HepG2 (cell line): ENCODE data around the gene RPS8. TPM values are rescaled to one million over a fixed set of nuclear protein-coding genes. Genes with fewer than 3 reads are reported as not detected.

Source experiments
- DNMT3B ChIP-seq: conservative IDR thresholded peaks from 2 replicates; pipeline ENCODE4 v1.6.1; 2016; ENCODE audit warnings: missing biosample characterization, control low read depth
- GLI4 ChIP-seq: sonication (generic); formaldehyde crosslinking; IDR thresholded peaks from 2 replicates; pipeline ENCODE4 v1.5.1; 2020; ENCODE audit warnings: missing genetic modification reagents, mild to moderate bottlenecking, moderate library complexity, borderline replicate concordance
- GTF2F1 ChIP-seq: fragments of 150-350 bp; IDR thresholded peaks from 2 replicates; pipeline ENCODE4 v1.6.1; 2014; ENCODE audit warnings: low read length
- KLF9 ChIP-seq: IDR thresholded peaks from 2 replicates; pipeline ENCODE4 v1.6.1; 2016; ENCODE audit warnings: low read depth
- MIER2 ChIP-seq: IDR thresholded peaks from 2 replicates; pipeline ENCODE4 v1.6.1; 2016; ENCODE audit warnings: missing biosample characterization, missing genetic modification reagents
- NR2F1 ChIP-seq, 2 experiments: fragments of 450-650 bp in 1 of 2; formaldehyde crosslinking in 1 of 2; IDR thresholded peaks; 2 replicates each; pipeline versions ENCODE4 v1.5.0 to v1.6.1; 2016 to 2020; ENCODE audit warnings: mild to moderate bottlenecking in 1 of 2, missing compliant biosample characterization in 1 of 2, missing genetic modification reagents in 1 of 2, moderate library complexity in 1 of 2
- SNAI1 ChIP-seq: sonication (generic); formaldehyde crosslinking; IDR thresholded peaks from 2 replicates; pipeline ENCODE4 v1.5.0; 2020; ENCODE audit warnings: mild to moderate bottlenecking, missing genetic modification reagents, borderline replicate concordance
- SNAPC2 ChIP-seq: sonication (generic); formaldehyde crosslinking; IDR thresholded peaks from 2 replicates; pipeline ENCODE4 v1.8.1; 2022; ENCODE audit warnings: mild to moderate bottlenecking, missing genetic modification reagents
- SPEN ChIP-seq: sonication (generic); formaldehyde crosslinking; IDR thresholded peaks from 2 replicates; pipeline ENCODE4 v1.5.1; 2020; ENCODE audit warnings: low read depth, mild to moderate bottlenecking, missing genetic modification reagents
- TFE3 ChIP-seq: IDR thresholded peaks from 2 replicates; pipeline ENCODE4 v1.6.1; 2016
- TP53 ChIP-seq: sonication (generic); formaldehyde crosslinking; conservative IDR thresholded peaks from 2 replicates; pipeline ENCODE4 v1.4.0; 2020; ENCODE audit warnings: missing genetic modification reagents
- ZNF274 ChIP-seq: sonication (generic); formaldehyde crosslinking; IDR thresholded peaks from 2 replicates; pipeline ENCODE4 v1.5.1; 2020; ENCODE audit warnings: mild to moderate bottlenecking, missing genetic modification reagents
- ZNF441 ChIP-seq: sonication (generic); formaldehyde crosslinking; IDR thresholded peaks from 2 replicates; pipeline ENCODE4 v1.7.0; 2021; ENCODE audit warnings: missing genetic modification reagents, borderline replicate concordance
- ZNF512 ChIP-seq: sonication (generic); formaldehyde crosslinking; IDR thresholded peaks from 2 replicates; pipeline ENCODE4 v1.4.0; 2020; ENCODE audit warnings: mild to moderate bottlenecking, missing genetic modification reagents
- ZNF589 ChIP-seq: sonication (generic); formaldehyde crosslinking; conservative IDR thresholded peaks from 2 replicates; pipeline ENCODE4 v1.8.0; 2022; ENCODE audit warnings: mild to moderate bottlenecking, moderate library complexity, missing genetic modification reagents
- ZNF703 ChIP-seq: sonication (generic); formaldehyde crosslinking; IDR thresholded peaks from 2 replicates; pipeline ENCODE4 v1.5.1; 2020; ENCODE audit warnings: missing genetic modification reagents, mild to moderate bottlenecking, moderate library complexity, borderline replicate concordance
- ZNF800 ChIP-seq: sonication (generic); formaldehyde crosslinking; IDR thresholded peaks from 2 replicates; pipeline ENCODE4 v1.4.0; 2020; ENCODE audit warnings: missing genetic modification reagents
- ZNF878 ChIP-seq: sonication (generic); formaldehyde crosslinking; IDR thresholded peaks from 2 replicates; pipeline ENCODE4 v1.8.1; 2023; ENCODE audit warnings: mild to moderate bottlenecking, missing genetic modification reagents, moderate library complexity
- polyA plus RNA-seq, 8 experiments: library from polyadenylated mRNA; depleted of rRNA in 3 of 8; stranded (reverse) in 7 of 8; unstranded in 1 of 8; fragments of >200 nt; fragmentation: Illumina TruSeq in 4 of 8; extraction: Trizol in 4 of 8; gene quantifications; 2 replicates each; pipeline versions ENCODE4 v1.2.1 to v1.2.3, GENCODE V29; 2011 to 2016; ENCODE audit warnings: low read depth in 4 of 8, missing spikeins in 1 of 8, mixed read lengths in 1 of 8; ENCODE audit not compliant: insufficient read depth in 1 of 8
- total RNA-seq, 5 experiments: library from RNA; depleted of rRNA; stranded (reverse); fragments of >200 nt; fragmentation: Illumina TruSeq; extraction: Trizol; gene quantifications; 2 replicates each; pipeline ENCODE4 v1.2.3, GENCODE V29; 2016; ENCODE audit warnings: low read depth in 1 of 5
- TF ChIP-seq, protein P1 (sequence below): IDR thresholded peaks from 2 replicates; pipeline ENCODE4 v1.6.1; 2016; ENCODE audit warnings: control low read depth
- TF ChIP-seq, protein P2 (sequence below): sonication (generic); formaldehyde crosslinking; IDR thresholded peaks from 2 replicates; pipeline ENCODE4 v1.4.0; 2020; ENCODE audit warnings: missing genetic modification reagents, borderline replicate concordance

RPS8 gene
- total and polyA plus RNA-seq, 2 of the 13 experiments (the other 11 are each of a cell fraction or from before 2014, with no cell fraction given): 2,628 to 2,822 TPM

GRCh38 chr1:44784094-44785028 is 9.0 kb downstream of the RPS8 start (continued):
- TF ChIP-seq, protein P1, sequence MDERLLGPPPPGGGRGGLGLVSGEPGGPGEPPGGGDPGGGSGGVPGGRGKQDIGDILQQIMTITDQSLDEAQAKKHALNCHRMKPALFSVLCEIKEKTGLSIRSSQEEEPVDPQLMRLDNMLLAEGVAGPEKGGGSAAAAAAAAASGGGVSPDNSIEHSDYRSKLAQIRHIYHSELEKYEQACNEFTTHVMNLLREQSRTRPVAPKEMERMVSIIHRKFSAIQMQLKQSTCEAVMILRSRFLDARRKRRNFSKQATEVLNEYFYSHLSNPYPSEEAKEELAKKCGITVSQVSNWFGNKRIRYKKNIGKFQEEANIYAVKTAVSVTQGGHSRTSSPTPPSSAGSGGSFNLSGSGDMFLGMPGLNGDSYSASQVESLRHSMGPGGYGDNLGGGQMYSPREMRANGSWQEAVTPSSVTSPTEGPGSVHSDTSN: no peak
- no peak for TF ChIP-seq ZNF274 (CRISPR knock-in tag)
- TF ChIP-seq ZNF441 (CRISPR knock-in tag): no peak
- no peak for TF ChIP-seq MIER2 (CRISPR knock-in tag)
- TF ChIP-seq GLI4 (CRISPR knock-in tag): no peak
- no peak for TF ChIP-seq ZNF800 (CRISPR knock-in tag)
- TF ChIP-seq ZNF512: no peak
- no peak for TF ChIP-seq NR2F1 (CRISPR knock-in tag; IDR thresholded peaks at IDR 0.05)
- no peak for TF ChIP-seq KLF9 (CRISPR knock-in tag)
- no peak; the same call in 1 of the 2 replicates for TF ChIP-seq TFE3
- no peak for TF ChIP-seq TP53 (CRISPR knock-in tag)
- TF ChIP-seq ZNF878 (CRISPR knock-in tag): no peak
- TF ChIP-seq, protein P2, sequence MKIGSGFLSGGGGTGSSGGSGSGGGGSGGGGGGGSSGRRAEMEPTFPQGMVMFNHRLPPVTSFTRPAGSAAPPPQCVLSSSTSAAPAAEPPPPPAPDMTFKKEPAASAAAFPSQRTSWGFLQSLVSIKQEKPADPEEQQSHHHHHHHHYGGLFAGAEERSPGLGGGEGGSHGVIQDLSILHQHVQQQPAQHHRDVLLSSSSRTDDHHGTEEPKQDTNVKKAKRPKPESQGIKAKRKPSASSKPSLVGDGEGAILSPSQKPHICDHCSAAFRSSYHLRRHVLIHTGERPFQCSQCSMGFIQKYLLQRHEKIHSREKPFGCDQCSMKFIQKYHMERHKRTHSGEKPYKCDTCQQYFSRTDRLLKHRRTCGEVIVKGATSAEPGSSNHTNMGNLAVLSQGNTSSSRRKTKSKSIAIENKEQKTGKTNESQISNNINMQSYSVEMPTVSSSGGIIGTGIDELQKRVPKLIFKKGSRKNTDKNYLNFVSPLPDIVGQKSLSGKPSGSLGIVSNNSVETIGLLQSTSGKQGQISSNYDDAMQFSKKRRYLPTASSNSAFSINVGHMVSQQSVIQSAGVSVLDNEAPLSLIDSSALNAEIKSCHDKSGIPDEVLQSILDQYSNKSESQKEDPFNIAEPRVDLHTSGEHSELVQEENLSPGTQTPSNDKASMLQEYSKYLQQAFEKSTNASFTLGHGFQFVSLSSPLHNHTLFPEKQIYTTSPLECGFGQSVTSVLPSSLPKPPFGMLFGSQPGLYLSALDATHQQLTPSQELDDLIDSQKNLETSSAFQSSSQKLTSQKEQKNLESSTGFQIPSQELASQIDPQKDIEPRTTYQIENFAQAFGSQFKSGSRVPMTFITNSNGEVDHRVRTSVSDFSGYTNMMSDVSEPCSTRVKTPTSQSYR: peak; percentile 61; the same call in 1 of the 2 replicates
- no peak; the same call in 1 of the 2 replicates for TF ChIP-seq SNAI1
- no peak for TF ChIP-seq DNMT3B (CRISPR knock-in tag)
- peak; percentile 70 for TF ChIP-seq SNAPC2 (CRISPR knock-in tag)
- no peak for TF ChIP-seq ZNF703 (CRISPR knock-in tag)
- TF ChIP-seq GTF2F1: no peak
- TF ChIP-seq ZNF589 (CRISPR knock-in tag): no peak
- 0 out of 2 replicates have a peak, but pooled peaks have one; percentile 67 for TF ChIP-seq SPEN (CRISPR knock-in tag)
